Skeletal muscle tissue (tissue), 4 donors: Measurements from ENCODE around the gene SHFL. TPM values are rescaled to one million over a fixed set of nuclear protein-coding genes. Genes with fewer than 3 reads are reported as not detected.
A peak's percentile ranks its signal among the peaks of the same experiment; 100 is the strongest.

Experiments used
- H3K27ac ChIP-seq: one replicate; pipeline ENCODE4 v1.7.0; 2013; ENCODE audit warnings: mild to moderate bottlenecking, low read depth, low read length, inconsistent platforms
- H3K27me3 ChIP-seq, 3 donors: one replicate each; pipeline ENCODE4 v1.7.0; 2013; ENCODE audit warnings: low read length in 3 of 3; ENCODE audit not compliant: control insufficient read depth in 3 of 3, insufficient read depth in 3 of 3
- H3K36me3 ChIP-seq, 3 donors: one replicate each; pipeline ENCODE4 v1.7.0; 2013; ENCODE audit warnings: low read length in 3 of 3; ENCODE audit not compliant: control insufficient read depth in 3 of 3, insufficient read depth in 3 of 3
- H3K4me1 ChIP-seq, 3 donors: one replicate each; pipeline ENCODE4 v1.7.0; 2013; ENCODE audit warnings: low read length in 3 of 3, mild to moderate bottlenecking in 3 of 3; ENCODE audit not compliant: control insufficient read depth in 3 of 3, insufficient read depth in 3 of 3
- H3K4me3 ChIP-seq, 3 donors: one replicate each; pipeline ENCODE4 v1.7.0; 2013; ENCODE audit warnings: low read length in 3 of 3
- H3K9ac ChIP-seq, 3 donors: one replicate each; pipeline ENCODE4 v1.7.0; 2013; ENCODE audit warnings: low read length in 3 of 3, mild to moderate bottlenecking in 3 of 3, moderate library complexity in 2 of 3, low read depth in 1 of 3
- H3K9me3 ChIP-seq, 3 donors: one replicate each; pipeline ENCODE4 v1.7.0; 2013; ENCODE audit warnings: low read length in 3 of 3; ENCODE audit not compliant: control insufficient read depth in 3 of 3
- total RNA-seq: library from RNA; depleted of rRNA; stranded (reverse); fragments of >200 nt; gene quantifications from one replicate; pipeline ENCODE4 v1.2.3, GENCODE V29; 2014
- donor health status: Osteomylitis.

SHFL gene
- total RNA-seq, 1 donor from 2014 or later, result 5.2 TPM

GRCh38 chr19:10107254-10107653, 21.1 kb downstream of the SHFL start:
- Histone ChIP-seq H3K4me3 (peak overlapping the region; percentile 87 to 97 (median 94)), H3K36me3 (peaks cover 34 to 38% (median 38%) of the 10 kb centered on the region in 3 donors), H3K9ac (peak overlapping the region; percentile 69 to 87 (median 77)), H3K9me3 (no peaks in the 10 kb centered on the region), H3K27ac (no peak overlapping the region), H3K27me3 (no peaks in the 10 kb centered on the region), H3K4me1 (peaks cover 11 to 24% (median 17%) of the 10 kb centered on the region in 3 donors)

GRCh38 chr19:10107817-10108367, 21.8 kb downstream of the SHFL start:
- H3K4me1 ChIP-seq, result peaks cover 11 to 24% (median 18%) of the 10 kb centered on the region in 3 donors
- H3K36me3 ChIP-seq, result peaks cover 34 to 39% (median 38%) of the 10 kb centered on the region in 3 donors
- no peak overlapping the region for H3K4me3 ChIP-seq
- H3K9ac ChIP-seq, result no peak overlapping the region
- H3K9me3 ChIP-seq, result no peaks in the 10 kb centered on the region
- H3K27ac ChIP-seq, result no peak overlapping the region
- H3K27me3 ChIP-seq, result no peaks in the 10 kb centered on the region

GRCh38 chr19:10109528-10109927, 23.4 kb downstream of the SHFL start:
- Histone ChIP-seq H3K4me1 (peaks cover 13 to 38% (median 18%) of the 10 kb centered on the region in 3 donors), H3K9ac (no peak overlapping the region), H3K36me3 (peaks cover 34 to 43% (median 39%) of the 10 kb centered on the region in 3 donors), H3K27ac (no peak overlapping the region), H3K27me3 (no peaks in the 10 kb centered on the region), H3K4me3 (no peak overlapping the region), H3K9me3 (no peaks in the 10 kb centered on the region)

- Histone ChIP-seq H3K27me3 (no peaks in the 10 kb centered on the region), H3K4me1 (peaks cover 16 to 45% (median 22%) of the 10 kb centered on the region in 3 donors), H3K9me3 (no peaks in the 10 kb centered on the region), H3K27ac (no peak overlapping the region), H3K4me3 (no peak overlapping the region), H3K9ac (no peak overlapping the region), H3K36me3 (peaks cover 36 to 50% (median 45%) of the 10 kb centered on the region in 3 donors)
These were observed 24.2 kb downstream of the SHFL start for GRCh38 chr19:10110076-10110971.

- Histone ChIP-seq H3K9ac (no peak overlapping the region), H3K4me3 (no peak overlapping the region), H3K27me3 (no peaks in the 10 kb centered on the region), H3K9me3 (no peaks in the 10 kb centered on the region), H3K27ac (no peak overlapping the region), H3K36me3 (peaks cover 42 to 55% (median 51%) of the 10 kb centered on the region in 3 donors), H3K4me1 (peaks cover 19 to 47% (median 24%) of the 10 kb centered on the region in 3 donors)
These were observed 24.8 kb downstream of the SHFL start for GRCh38 chr19:10110972-10111317.

- Histone ChIP-seq H3K4me1 (peaks cover 23 to 49% (median 28%) of the 10 kb centered on the region in 3 donors), H3K9ac (no peak within 1 kb of the TSS), H3K27me3 (no peaks in the 10 kb centered on the region), H3K36me3 (peaks cover 44 to 60% (median 56%) of the 10 kb centered on the region in 3 donors), H3K9me3 (no peaks in the 10 kb centered on the region), H3K27ac (no peak within 1 kb of the TSS), H3K4me3 (no peak within 1 kb of the TSS)
These were observed 25.3 kb downstream of the SHFL start, which contains the start of gene P2RY11 for GRCh38 chr19:10111405-10111811. Gene P2RY11 (plus strand): TSS chr19:10111693. CDS start chr19:10111722, 29 bp downstream.

- Histone ChIP-seq H3K9ac (no peak overlapping the region), H3K36me3 (peaks cover 52 to 67% (median 64%) of the 10 kb centered on the region in 3 donors), H3K9me3 (no peaks in the 10 kb centered on the region), H3K4me3 (no peak overlapping the region), H3K27ac (no peak overlapping the region), H3K27me3 (no peaks in the 10 kb centered on the region), H3K4me1 (peaks cover 22 to 47% (median 24%) of the 10 kb centered on the region in 3 donors)
These were observed 26.1 kb downstream of the SHFL start for GRCh38 chr19:10112037-10112761.

- Histone ChIP-seq H3K9ac (no peak overlapping the region), H3K27me3 (no peaks in the 10 kb centered on the region), H3K27ac (no peak overlapping the region), H3K4me3 (no peak overlapping the region), H3K36me3 (peaks cover 54 to 68% (median 63%) of the 10 kb centered on the region in 3 donors), H3K9me3 (no peaks in the 10 kb centered on the region), H3K4me1 (peaks cover 19 to 46% (median 24%) of the 10 kb centered on the region in 3 donors)
These were observed 26.9 kb downstream of the SHFL start for GRCh38 chr19:10112895-10113591.

- Histone ChIP-seq H3K4me1 (peaks cover 20 to 51% (median 24%) of the 10 kb centered on the region in 3 donors), H3K36me3 (peaks cover 49 to 62% (median 58%) of the 10 kb centered on the region in 3 donors), H3K4me3 (no peak overlapping the region), H3K27ac (no peak overlapping the region), H3K9me3 (no peaks in the 10 kb centered on the region), H3K9ac (no peak overlapping the region), H3K27me3 (no peaks in the 10 kb centered on the region)
These were observed 27.5 kb downstream of the SHFL start for GRCh38 chr19:10113592-10113963.
